ENCODE data around the gene CAMK2D. TPM values are rescaled to one million over a fixed set of nuclear protein-coding genes. Genes with fewer than 3 reads are reported as not detected.

The CAMK2D gene
- total RNA-seq, 1 experiment from 2014 or later = 7.1 TPM

- Histone ChIP-seq H3K9me3 (ENCODE audit: insufficient read depth, low read depth) (no peaks in the 10 kb centered on the region), H3K4me2 (no peak overlapping the region), H3K27me3 (ENCODE audit: insufficient read depth, low read depth) (no peaks in the 10 kb centered on the region), H3K4me1 (replicated peaks; ENCODE audit: insufficient read depth) (no peaks in the 10 kb centered on the region), H3K9me2 (ENCODE audit: insufficient read depth) (no peaks in the 10 kb centered on the region), H4K20me1 (ENCODE audit: insufficient read depth) (no peaks in the 10 kb centered on the region), H3K36me3 (ENCODE audit: low read depth) (no peaks in the 10 kb centered on the region), H2AFZ (no peak overlapping the region), H3K4me3 (no peak overlapping the region), H3K79me2 (ENCODE audit: low read depth) (no peaks in the 10 kb centered on the region), H3F3A (ENCODE audit: insufficient read depth, low read depth) (no peaks in the 10 kb centered on the region), H3K27ac (no peak overlapping the region)
- ChIA-PET POLR2A (ENCODE audit: unreplicated experiment) (no interaction called here), CTCF (no interaction called here)
- BruUV-seq (replicated peaks) = no TSS peak
- DNase-seq = no peak
- no peak for TF ChIP-seq CTCF (conservative IDR thresholded peaks at IDR 0.05)
- TF ChIP-seq EZH2 (IDR thresholded peaks at IDR 0.05; ENCODE audit: low read depth) = no peak
- intact Hi-C loops (cut with micrococcal nuclease; ENCODE audit: unreplicated experiment) = no loop called here
Observed at GRCh38 chr4:113745711-113746110, 15.8 kb downstream of the CAMK2D start.

GRCh38 chr4:113744667-113745240 is 16.8 kb downstream of the CAMK2D start:
- no peak for TF ChIP-seq EZH2 (IDR thresholded peaks at IDR 0.05; ENCODE audit: low read depth)
- POLR2A ChIA-PET (ENCODE audit: unreplicated experiment) = no interaction called here
- no peak overlapping the region for H3K27ac ChIP-seq
- H3K27me3 ChIP-seq (ENCODE audit: insufficient read depth, low read depth) = no peaks in the 10 kb centered on the region
- no peak for DNase-seq
- H2AFZ ChIP-seq = no peak overlapping the region
- H3K9me2 ChIP-seq (ENCODE audit: insufficient read depth) = no peaks in the 10 kb centered on the region
- H3K4me2 ChIP-seq = no peak overlapping the region
- no peaks in the 10 kb centered on the region for H3K79me2 ChIP-seq (ENCODE audit: low read depth)
- intact Hi-C loops (cut with micrococcal nuclease; ENCODE audit: unreplicated experiment) = no loop called here
- CTCF ChIA-PET = no interaction called here
- H3K4me1 ChIP-seq (replicated peaks; ENCODE audit: insufficient read depth) = no peaks in the 10 kb centered on the region
- H3K36me3 ChIP-seq (ENCODE audit: low read depth) = no peaks in the 10 kb centered on the region
- no peak overlapping the region for H3K4me3 ChIP-seq
- no peaks in the 10 kb centered on the region for H3K9me3 ChIP-seq (ENCODE audit: insufficient read depth, low read depth)
- H3F3A ChIP-seq (ENCODE audit: insufficient read depth, low read depth) = no peaks in the 10 kb centered on the region
- H4K20me1 ChIP-seq (ENCODE audit: insufficient read depth) = no peaks in the 10 kb centered on the region
- no TSS peak for BruUV-seq (replicated peaks)

GRCh38 chr4:113743690-113744089 is 17.8 kb downstream of the CAMK2D start:
- H3K27me3 ChIP-seq (ENCODE audit: insufficient read depth, low read depth) = no peaks in the 10 kb centered on the region
- no peak overlapping the region for H3K4me3 ChIP-seq
- H3K79me2 ChIP-seq (ENCODE audit: low read depth) = no peaks in the 10 kb centered on the region
- TF ChIP-seq EZH2 (IDR thresholded peaks at IDR 0.05; ENCODE audit: low read depth) (no peak), CTCF (conservative IDR thresholded peaks at IDR 0.05) (no peak)
- DNase-seq = no peak
- H3K9me3 ChIP-seq (ENCODE audit: insufficient read depth, low read depth) = no peaks in the 10 kb centered on the region
- no peaks in the 10 kb centered on the region for H3F3A ChIP-seq (ENCODE audit: insufficient read depth, low read depth)
- H2AFZ ChIP-seq = no peak overlapping the region
- ChIA-PET CTCF (no interaction called here), POLR2A (ENCODE audit: unreplicated experiment) (no interaction called here)
- no peaks in the 10 kb centered on the region for H3K4me1 ChIP-seq (replicated peaks; ENCODE audit: insufficient read depth)
- no peak overlapping the region for H3K4me2 ChIP-seq
- no peaks in the 10 kb centered on the region for H4K20me1 ChIP-seq (ENCODE audit: insufficient read depth)
- BruUV-seq (replicated peaks) = no TSS peak
- H3K27ac ChIP-seq = no peak overlapping the region
- H3K9me2 ChIP-seq (ENCODE audit: insufficient read depth) = no peaks in the 10 kb centered on the region
- intact Hi-C loops (cut with micrococcal nuclease; ENCODE audit: unreplicated experiment) = no loop called here
- H3K36me3 ChIP-seq (ENCODE audit: low read depth) = no peaks in the 10 kb centered on the region

GRCh38 chr4:113742643-113743042 is 18.9 kb downstream of the CAMK2D start:
- intact Hi-C loops (cut with micrococcal nuclease; ENCODE audit: unreplicated experiment) = no loop called here
- Histone ChIP-seq H3K36me3 (ENCODE audit: low read depth) (no peaks in the 10 kb centered on the region), H3K79me2 (ENCODE audit: low read depth) (no peaks in the 10 kb centered on the region), H3K4me3 (no peak overlapping the region), H3K9me2 (ENCODE audit: insufficient read depth) (no peaks in the 10 kb centered on the region), H3K27me3 (ENCODE audit: insufficient read depth, low read depth) (no peaks in the 10 kb centered on the region), H3F3A (ENCODE audit: insufficient read depth, low read depth) (no peaks in the 10 kb centered on the region), H4K20me1 (ENCODE audit: insufficient read depth) (no peaks in the 10 kb centered on the region), H3K4me1 (replicated peaks; ENCODE audit: insufficient read depth) (no peaks in the 10 kb centered on the region), H2AFZ (no peak overlapping the region), H3K27ac (no peak overlapping the region), H3K4me2 (no peak overlapping the region), H3K9me3 (ENCODE audit: insufficient read depth, low read depth) (no peaks in the 10 kb centered on the region)
- POLR2A ChIA-PET (ENCODE audit: unreplicated experiment) = no interaction called here
- CTCF ChIA-PET = no interaction called here
- no peak for TF ChIP-seq CTCF (conservative IDR thresholded peaks at IDR 0.05)
- no peak for TF ChIP-seq EZH2 (IDR thresholded peaks at IDR 0.05; ENCODE audit: low read depth)
- DNase-seq = no peak
- BruUV-seq (replicated peaks) = no TSS peak

Data from PC-9 (cell line).